Daoy (cell line): ENCODE results near the gene RNF152. TPM values are rescaled to one million over a fixed set of nuclear protein-coding genes. Genes with fewer than 3 reads are reported as not detected.

Experiments
- DNase-seq: peaks from one replicate; pipeline ENCODE4 v3.0.0-alpha.2; 2015; ENCODE audit warnings: low read depth
- total RNA-seq: library from RNA; depleted of rRNA; stranded (reverse); fragments of >200 nt; shearing (Covaris generic); gene quantifications from 2 replicates; pipeline ENCODE4 v1.2.3, GENCODE V29; 2014; rRNA removed

The RNF152 gene, protein sequence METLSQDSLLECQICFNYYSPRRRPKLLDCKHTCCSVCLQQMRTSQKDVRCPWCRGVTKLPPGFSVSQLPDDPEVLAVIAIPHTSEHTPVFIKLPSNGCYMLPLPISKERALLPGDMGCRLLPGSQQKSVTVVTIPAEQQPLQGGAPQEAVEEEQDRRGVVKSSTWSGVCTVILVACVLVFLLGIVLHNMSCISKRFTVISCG
- 1.3 and 4.2 TPM in 2 replicates for total RNA-seq

DNA sequence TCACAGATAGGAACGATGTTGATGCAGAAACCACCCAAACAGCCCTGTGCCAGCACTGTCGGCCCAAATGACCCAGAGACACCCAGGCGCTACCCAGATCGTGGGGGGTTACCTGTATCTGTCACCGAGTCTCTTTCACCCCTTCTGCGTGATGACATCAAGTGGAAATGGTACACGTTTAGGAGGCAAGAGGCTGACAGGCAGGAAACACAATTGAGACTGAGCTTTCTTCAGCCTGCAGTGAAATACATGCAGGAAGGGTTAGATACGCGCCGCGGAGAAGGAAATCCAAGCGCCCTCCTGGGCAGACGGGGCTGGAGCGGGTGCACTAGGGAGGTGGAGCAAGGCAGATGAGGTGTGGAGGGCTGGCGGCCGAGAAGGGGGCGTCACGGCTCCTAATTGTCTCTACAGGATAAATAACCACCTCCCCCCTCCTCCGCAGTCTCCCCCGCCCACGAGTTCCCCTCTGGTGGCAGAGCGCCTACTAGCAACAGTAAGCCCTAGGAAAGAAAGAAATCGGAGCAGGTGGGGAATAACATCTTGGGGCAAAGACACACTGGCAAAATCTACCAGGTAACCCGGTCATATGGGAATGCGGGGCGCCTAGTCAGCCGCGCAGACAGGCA, at the start of gene RNF152:
TSS of gene RNF152 (minus strand) at position 325 of the 626 bp plus-strand sequence. CDS start 76,544 bp downstream, outside the sequence.
- no peak for DNase-seq

DNA sequence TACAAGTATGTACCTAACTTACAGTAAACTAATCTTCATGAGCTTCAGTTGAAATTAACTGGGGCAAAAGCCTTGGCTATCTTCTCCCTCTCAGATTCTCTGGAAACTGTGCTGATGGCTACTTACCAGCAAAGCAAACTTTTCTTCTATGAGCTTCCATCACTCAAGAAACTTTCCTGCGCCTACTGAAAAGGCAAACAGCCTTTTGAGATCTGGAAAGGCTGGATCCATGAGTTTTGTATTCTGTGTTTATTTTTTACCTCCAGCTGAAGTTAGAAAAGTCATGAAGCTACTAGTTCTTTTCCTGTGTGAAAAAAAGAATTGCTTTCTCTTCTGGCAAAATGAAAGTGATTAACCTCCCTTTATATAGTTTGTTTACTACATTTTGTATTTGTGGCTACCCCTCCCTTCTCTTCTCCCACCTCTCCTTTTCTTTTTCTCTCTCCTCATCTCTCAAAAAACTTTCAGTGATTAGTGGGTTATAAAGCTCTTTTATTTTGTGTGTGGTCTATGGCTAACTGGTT, 49.2 kb upstream of the RNF152 start:
- DNase-seq, result no peak

DNA sequence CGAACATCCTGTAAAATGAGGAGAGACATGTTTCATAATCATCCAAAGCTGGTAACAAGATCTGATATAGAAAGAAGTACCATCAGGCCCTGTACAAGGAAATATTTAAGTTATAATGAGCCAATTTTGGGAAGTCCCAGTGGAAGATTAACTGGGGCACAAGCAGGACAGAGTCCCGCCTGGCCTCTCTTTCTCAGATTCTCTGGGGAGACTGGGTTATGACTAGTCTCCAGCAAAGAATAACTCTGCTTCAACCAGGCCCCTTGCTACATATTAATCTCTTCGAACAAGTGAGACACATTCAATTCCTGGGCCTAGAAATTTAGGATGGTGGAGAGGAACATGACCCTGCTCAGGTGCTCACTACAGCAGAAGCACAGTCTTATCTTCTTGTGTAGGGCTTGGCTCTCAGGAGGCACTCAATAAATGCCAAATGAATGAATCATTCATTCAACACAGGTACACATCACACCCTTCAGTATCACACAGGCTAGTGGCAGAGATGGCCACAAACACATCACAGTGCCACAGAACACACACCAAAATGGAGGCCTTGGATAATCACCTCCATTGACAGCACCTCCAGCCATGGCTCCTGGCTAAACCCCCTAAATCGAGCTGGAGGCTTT, 46.4 kb upstream of the RNF152 start:
- no peak for DNase-seq

DNA sequence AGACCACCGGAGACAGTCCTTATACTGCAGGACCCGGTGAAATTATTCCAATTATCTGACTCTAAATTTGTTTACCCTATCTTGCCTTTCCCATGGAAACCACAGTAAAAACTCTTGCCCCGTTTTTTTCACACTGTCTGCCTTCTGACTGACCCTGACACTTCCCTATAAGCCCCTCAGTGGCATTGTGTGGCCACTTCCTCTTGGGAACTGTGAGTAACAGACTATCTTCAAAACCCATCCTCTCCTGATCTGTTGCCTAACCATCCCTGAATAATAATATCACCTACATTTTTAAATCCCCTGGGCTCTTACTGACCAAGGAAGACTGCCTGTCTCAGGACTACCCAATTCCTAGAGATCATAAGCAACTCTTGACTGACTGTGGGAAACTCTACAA, 42.6 kb upstream of the RNF152 start:
- no peak for DNase-seq

DNA sequence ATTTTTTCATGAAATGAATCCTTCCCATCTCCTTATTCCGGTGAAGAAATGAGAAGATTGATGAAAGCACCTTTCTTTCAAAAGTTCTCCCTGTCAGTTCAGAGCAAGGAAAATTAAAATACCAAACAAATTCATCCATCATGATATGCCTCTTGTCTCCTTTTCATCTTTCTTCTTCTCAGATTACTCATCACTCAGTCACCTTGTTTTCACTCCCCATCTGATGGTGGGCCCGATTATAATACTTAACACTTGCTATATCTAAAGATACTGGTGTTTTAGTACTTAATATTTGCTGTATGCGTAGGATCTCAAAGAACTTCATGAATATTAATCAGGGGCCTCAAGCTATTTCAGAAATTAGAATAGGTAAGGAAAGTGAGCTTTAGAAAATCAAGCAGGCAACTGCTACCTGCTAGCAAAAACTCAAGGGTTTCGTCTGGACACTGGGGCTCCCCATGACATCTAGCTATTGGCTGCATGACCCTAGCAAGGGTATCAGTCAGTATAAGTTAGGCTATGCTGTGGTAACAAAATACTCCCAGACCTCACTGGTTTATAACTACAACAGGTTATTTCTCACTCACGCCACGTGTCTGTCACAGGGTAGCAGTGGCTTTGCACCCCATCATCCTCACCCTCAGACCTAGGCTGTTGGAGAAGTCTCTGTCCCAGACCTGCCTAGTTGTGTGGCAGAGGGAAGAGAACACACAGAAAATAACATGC, 39.0 kb upstream of the RNF152 start:
- no peak for DNase-seq

DNA sequence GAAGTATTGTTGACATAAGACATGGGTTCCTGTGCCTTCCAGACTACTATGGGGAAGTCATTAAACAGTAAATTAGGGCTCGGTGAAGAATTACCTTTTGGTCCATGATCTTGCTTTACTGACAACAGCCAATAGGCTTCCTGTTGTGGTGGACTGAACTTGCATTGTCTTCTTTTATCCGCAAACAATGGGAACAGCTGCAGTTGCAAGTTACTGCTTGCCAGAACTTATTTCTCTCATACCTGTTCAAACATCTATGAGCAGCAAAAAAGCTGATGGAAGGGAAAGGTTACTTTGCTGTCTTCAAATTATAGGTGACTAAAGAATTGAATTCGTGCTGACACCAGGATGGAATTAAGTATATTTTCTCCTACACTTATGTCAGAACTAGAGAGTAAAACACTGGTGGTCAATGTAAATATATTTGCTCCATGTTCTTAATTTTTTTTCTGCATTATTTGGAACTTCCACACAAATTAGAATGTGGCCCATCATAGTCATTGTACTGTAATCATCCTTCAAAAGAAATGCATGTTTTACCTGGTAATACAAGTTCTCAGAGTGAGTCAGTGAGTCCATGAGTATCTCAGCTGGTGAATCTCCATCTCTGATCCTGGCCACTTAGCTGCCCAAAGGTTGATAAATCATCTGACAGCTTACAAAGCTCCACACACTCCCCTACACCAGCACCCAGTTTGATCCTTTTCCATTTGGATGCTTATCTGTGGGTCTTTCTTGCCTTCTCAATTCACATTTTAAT, 37.3 kb upstream of the RNF152 start:
- no peak for DNase-seq

DNA sequence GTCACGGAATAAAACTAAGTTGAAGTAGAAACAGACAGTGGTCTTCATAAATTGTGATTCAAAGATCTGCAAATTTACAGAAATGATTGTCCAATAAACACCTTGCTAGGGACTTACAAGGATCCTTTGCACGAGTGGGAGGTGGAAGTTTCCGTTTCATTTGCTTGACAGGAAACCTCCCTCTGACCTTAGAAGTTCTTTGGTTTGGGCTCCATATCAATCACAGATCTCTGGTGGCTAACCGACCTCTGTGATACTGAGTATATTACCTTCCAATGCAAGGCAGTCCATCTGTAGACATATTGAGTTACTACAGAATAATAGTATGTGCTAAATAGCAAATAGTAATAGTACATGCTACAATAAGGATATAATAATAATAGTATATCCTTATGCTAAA, 33.7 kb upstream of the RNF152 start:
- no peak for DNase-seq

DNA sequence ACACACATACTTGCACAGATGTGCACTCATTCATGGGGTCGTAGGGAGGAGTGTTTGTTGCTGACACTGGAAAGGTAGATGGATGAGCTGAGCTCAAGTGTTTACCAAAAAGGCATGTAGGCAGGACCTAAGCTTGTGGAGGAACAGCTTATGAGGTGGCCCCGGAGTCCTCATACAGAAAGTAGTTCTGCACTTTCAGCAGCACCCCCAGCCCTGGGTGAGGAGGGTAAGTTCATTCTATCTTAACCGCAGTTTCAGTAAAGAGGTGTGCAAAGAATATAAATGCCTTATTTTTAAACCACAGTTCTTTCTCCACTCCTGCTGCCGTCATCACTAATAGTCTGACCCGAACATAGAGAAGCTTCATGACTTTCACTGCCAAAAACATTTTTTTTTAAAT, 31.7 kb upstream of the RNF152 start:
- no peak for DNase-seq

DNA sequence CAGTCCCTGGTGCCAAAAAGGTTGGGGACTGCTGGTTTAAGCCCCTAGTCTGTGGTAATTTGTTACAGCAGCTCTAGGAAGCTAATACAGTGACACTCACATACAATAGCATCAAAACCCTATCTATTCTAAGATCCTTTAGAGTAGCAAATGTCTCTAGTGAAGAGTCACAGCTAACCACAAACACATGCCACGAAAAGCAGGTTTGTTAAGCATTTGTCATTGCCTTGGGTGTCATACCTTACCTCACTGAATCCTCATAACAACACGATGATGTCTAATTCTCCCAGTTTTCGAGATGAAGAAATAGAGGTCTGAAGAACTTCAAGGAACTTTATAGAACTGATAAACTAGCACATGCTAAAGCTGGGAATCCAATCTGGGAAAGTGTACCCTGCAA, 29.6 kb upstream of the RNF152 start:
- DNase-seq, result no peak

DNA sequence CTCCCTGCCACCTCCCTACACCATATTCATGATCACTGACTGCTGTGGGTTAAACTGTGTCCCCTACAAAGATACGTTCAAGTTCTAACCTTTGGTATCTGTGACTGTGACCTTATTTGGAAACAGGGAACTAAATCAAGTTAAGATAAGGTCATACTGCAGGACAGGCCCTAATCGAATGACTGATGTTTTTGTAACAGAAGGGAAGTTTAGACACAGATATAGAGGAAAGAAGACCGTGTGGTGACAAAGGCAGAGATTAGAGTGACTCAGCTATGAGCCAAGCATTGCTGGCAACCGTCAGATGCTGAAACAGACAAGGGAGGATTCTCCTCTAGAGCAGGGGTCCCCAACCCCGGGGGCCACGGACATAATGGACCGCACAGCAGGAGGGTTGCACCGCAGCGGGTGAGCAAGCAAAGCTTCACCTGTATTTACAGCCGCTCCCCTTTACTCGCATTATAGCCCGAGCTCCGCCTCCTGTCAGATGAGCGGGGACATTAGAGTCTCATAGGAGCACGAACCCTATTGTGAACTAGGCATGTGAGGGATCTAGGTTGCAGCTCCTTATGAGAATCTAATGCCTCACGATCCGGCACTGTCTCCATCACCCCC, 28.9 kb upstream of the RNF152 start:
- no peak for DNase-seq

DNA sequence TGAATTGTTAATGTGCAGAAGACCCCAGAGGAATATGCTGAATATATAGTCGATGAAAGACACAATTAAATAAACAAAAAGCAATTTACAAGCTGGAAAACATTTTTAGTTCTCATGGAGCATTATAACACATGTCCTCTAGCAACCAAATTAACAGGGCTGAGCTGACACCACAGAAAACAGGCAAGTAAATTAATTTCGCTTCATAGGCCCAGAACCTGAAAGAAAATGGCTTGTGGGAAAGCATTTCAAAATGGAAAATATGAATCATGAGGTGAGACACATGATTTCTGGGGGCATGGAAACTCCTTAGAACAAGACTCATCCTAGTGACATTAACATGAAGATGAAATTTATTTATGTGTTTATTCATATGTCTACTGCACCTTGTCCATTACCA, 25.0 kb upstream of the RNF152 start:
- DNase-seq, result no peak

DNA sequence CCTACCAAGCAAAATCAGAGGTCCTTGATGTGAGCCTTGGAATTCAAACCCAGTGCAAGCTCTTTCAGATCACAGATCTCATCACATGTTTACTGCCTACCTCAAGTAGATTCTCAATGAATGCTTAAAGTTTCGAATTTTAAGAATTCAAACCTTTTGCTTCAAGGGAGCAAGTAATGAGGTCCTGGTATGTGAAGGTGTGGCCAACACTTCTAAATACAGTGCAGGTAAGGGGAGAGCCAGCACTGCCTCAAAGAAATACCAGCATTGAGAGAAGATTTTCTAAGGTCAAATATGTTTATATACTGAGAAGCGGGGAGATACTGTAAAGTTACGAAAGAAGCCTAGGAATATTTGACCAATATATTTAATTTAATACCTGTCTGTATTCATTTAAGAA, 19.7 kb upstream of the RNF152 start:
- DNase-seq, result no peak

DNA sequence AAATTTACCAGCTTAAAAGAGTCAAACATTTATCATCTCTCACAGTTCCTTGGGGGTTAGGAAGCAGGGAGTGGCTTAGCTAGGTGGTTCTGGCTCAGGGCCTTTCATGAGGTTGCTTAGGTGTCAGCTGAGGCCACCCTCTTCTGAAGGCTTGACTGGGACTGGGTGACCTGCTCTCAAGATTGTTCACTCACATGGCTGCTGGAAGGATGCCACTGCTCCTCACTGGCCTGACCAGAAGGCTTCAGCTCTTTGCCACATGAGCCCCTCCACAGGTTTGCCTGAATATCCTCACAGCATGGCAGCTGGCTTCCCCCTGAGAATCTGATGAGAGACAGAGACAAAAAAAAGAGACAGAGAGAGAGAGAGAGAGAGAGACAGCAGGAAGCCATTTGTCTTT, 17.3 kb upstream of the RNF152 start:
- DNase-seq, result no peak

DNA sequence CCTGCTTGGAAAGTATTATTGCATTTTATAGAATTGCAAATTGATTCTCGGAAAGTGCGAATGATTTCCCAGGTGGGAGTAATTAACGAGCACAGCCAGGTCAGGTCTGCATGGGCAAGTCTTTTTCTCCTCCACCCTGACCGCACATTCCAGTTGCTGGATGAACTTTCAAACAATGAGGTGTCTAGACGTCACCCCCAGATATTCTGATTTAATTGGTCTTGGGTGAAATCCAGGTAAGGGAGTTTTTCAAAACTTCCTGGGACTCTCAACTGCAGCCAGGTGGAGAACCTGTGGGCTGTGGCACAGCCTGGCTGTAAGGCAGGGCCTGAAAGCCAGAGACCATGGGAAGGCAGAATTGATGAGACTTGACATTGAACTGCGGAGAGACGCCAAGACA, 15.9 kb upstream of the RNF152 start:
- no peak for DNase-seq

DNA sequence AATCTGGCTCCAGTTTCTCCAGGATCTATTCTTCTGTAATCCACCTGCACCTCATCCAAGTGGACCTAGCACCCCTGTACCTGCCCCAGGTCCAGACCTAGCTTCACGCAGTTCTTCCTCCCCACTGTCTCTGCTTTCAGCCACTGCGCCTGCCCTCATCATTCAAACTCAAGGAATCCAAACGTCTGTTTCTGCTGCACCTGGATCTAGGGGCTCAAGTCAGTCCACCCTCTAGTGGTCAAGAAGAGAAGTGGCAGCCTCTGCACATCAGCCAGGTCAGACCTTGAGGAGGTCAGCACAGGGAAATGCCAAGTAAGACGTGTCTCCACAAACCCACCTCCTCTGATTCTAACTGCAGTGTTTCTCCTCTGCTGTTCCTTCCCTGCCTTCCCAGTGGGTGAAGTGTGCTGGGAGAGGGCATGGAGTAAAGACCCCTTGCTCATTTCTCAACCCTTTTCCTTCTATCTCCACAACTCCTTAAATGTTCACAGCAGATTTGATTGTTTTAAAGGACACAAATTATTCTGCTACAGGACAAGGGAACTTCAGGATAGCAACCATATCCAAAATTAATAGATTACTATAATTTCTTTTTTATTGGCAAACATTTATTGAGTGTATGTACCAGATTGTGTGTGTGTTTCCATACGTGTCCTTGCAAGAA, 8.6 kb upstream of the RNF152 start:
- peak; percentile 43 for DNase-seq

DNA sequence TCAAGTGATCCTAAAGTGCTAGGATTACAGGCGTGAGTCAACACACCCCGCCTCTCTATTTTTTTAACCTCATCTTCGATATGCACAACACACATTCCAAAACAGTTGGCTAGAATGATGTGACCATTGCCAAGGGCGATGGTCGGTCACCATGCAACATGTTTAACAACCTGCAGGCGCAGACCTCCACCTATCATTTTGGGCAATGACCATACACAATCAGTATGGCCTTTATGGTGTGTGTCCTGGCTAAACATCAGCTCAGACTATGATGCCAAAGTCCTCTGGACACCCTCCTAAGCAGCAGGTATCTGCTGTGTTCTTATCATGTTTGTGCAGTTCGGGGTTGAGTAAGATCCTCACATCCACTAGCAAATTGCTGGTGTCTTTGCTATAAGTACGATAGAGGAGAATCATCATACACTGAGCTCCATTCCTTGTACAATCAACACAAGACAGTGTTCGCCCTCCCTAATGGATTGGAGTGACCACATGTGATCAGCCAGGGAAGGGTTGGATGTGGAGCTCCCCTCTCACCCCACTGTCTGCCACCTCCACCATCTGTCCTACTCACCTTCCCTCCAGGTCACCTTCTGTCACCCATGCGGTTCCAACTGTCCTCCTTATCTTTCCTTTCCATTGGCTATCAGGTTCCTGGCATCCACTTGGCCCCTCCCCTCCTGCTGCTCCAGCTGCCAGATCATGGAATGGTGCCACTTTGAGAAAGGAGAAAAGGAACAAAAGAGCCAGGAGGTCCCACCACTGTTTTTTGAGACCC, 7.9 kb upstream of the RNF152 start:
- DNase-seq, result no peak

DNA sequence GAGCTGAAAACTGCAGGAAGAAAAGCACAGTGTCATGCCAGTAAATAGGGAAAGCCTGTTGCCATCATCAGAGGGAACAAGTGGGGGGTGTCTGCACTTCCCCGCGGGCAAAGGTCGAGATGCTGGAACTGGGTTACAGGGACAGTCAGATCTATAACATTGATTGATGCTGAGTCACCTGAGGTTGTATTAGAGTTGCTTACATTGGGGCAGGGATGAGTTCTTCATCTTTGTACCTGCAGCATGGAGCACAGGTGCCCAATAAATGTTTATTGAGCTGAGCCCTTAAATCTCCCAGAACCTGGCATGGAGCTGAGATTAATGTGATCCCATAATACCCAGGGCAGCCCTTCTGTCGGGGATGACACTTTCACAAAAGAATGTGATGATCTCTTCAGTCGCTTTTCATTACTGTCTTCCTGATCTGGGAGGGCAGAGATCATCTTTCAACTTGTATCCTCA, 5.9 kb upstream of the RNF152 start:
- DNase-seq, result no peak

DNA sequence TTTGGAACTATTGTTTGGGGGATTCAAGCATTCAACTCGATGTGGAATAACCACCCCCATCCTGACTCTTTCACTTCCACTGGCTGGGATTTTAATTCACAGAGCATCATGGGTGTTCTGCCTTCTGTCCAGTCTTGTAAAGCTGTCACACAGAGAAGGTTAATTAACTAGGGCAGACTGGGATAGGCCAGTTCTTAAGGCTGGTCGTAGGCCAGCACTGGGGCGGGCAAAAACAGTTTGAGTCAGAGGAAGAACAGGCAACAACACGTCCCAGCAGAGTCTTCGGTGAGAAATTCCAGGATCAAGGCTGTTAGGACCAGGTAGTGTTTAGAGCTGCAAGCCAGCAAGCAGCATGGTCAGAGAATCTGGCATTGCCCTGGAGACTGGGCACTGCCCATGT, 4.0 kb upstream of the RNF152 start:
- peak; percentile 39 for DNase-seq

DNA sequence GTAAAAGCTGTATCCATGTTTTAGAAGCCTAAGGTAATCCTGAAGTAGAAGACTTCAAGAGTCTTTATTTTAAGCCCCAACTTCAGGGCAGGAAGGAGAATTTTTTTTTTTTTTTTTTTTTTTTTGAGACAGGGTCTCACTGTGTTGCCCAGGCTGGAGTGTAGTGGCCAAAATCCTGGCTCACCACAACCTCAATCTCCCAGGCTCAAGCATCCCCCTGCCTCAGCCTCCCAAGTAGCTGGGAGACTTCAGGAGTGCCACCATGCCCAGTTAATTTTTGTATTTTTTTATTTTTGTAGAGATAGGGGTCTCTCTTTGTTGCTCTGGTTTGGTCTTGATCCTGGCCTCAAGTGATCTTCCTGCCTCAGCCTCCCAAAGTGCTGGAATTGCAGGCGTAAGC, 3.3 kb upstream of the RNF152 start:
- DNase-seq, result no peak
